Activated CD4-positive, alpha-beta T cell treated with anti-CD3 and anti-CD28 coated beads, Interleukin-2, amount 50 U/mL, for 16 hours (primary cell): ENCODE results near the gene COX5A.
A peak's percentile ranks its signal among the peaks of the same experiment; 100 is the strongest.
"Not testable (repeated sequence)": the region's sequence is repeated elsewhere in the genome, so short reads cannot be mapped to it uniquely, and the experiment has no call there.

ENCODE experiments used
- DNase-seq: peaks from one replicate; pipeline ENCODE4 v3.0.0-alpha.2; 2020

Gene COX5A

DNA sequence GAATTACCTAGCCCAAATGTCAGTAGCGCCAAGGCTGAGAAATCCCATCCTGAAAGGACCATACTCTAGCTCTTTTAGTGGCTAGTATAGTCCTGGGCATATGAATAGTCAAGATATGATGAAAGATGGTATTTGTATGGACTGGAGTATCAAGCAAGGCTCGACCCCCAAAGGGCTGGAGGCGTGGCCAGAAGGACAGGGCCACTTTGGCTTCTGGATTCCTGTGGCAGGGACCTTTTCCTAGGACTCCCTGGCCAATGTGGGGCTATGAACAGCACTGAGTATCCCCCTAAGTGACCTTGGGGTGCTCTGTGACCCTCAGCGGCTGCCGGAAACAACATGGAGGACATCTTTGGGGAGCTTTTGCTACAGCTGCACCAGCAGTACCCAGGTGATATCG lies 42.0 kb downstream of the COX5A start:
- no peak for DNase-seq

DNA sequence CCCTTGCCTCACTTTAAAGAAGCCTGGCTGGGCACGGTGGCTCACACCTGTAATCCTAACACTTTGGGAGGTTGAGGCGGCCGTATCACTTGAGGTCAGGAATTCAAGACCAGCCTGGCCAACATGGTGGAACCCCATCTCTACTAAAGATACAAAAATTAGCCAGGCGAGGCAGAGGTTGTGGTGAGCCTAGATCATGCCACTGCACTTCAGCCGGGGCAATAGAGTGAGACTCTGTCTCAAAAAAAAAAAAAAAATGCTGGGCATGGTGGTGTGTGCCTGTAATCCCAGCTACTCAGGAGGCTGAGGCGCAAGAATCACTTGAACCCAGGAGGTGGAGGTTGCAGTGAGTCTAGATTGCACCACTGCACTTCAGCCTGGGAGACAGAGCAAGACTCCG lies 43.5 kb downstream of the COX5A start:
- DNase-seq: not testable (repeated sequence)

GRCh38 chr15:74893627-74894026 lies 44.2 kb downstream of the COX5A start:
- DNase-seq: peak; percentile 64

DNA sequence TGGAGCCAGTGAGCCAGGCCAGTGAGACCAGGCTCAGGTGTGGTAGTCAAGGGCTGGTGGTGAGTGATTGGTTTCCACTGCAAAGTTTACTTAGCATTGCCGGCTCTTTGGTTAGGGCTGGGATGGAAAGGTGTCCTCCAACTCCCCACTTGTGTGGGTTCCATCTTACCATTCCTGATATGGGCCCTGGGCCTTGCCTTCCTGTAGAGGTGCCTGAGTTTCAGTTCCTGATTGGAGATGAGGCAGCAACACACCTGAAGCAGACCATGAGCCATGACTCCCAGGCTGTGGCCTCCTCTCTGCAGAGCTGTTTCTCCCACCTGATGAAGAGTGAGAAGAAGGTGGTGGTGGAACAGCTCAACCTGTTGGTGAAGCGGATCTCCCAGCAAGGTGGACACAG lies 44.9 kb downstream of the COX5A start:
- no peak for DNase-seq

DNA sequence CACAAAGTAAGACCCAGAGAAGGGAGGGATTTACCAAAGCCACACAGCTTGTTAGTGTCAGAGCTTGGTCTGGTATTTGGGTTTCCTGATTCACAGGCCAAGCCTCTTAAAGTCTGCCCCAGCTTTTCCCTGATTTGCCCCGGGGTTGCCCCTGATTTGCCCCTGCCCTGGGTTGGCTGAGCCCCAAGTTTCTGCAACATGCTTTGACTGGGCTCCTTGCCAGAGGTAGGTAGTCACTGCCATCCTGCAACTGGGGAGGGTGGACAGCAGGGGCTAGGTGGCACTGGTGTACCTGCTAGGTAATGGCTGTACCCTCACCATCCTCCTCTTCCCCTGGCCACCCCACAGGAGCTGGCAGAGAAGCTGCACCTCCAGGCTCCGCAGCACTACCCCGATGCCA lies 45.6 kb downstream of the COX5A start:
- no peak for DNase-seq

GRCh38 chr15:74891469-74891868 lies 46.4 kb downstream of the COX5A start:
- DNase-seq: no peak

- no peak for DNase-seq
Measured at GRCh38 chr15:74890665-74890960, 47.3 kb downstream of the COX5A start.

DNA sequence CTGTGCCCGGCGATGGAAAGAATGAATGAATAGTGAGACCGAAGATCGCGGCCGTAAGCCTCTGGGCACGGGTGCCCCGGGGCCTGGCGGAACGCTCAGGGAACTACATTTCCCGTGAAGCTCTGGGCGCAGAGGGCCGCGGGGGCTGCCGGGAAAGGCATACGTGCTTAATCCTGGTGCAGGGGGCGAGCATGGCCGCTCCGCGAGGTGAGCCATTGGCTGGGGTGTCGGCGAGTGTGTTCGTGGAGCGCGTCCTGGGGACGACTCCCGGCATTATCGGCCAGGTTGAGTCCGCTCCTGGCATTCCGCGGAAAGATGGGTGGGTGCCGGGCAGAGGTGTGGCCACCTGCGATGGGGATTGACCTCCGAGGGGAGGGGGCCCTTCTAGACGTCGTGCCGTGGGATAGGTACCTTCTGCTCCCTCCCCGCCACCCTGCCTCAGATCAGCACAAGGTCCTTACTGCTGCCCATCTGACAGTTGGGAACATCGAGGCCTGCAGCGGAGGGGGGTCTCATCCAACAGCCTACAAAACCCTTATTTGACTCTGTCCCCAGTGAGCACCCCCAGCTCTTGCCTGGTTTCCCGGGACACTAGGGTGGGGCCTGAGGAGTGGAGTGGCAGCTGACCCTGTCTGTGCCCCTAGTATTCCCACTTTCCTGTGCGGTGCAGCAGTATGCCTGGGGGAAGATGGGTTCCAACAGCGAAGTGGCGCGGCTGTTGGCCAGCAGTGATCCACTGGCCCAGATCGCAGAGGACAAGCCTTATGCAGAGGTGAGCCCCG lies 47.8 kb downstream of the COX5A start, which contains the start of gene MPI:
Gene MPI, plus strand, starts transcription at position 160 of the 782 bp plus-strand sequence. Its CDS starts 32 bp downstream, at position 192.
- peak; percentile 93 for DNase-seq

DNA sequence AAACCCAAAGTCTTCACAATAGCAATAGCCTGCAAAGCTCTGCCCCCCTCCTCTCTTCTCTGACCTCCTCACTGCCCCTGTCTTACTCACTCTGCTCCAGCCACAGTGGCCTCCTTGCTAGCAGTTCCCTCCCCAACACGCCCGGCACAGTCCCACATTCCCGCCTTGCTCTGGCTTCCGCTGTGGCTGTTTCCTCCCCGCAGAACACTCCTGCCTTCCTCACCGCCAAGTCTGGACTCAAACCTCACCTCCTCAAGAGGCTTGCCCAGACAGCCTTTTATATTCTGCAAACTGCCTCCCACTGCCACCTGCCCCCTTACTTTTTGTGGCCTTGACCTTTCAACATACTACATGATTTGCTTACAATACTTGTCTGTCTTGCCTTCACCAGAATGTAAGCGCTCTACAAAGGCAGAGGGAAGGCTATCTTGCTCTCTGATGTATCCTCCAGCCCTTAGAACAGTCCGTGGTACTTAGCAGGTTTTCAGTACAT lies 48.4 kb downstream of the COX5A start:
- no peak for DNase-seq

GRCh38 chr15:74888716-74889115 lies 49.2 kb downstream of the COX5A start:
- DNase-seq: no peak

- DNase-seq: not testable (repeated sequence)
Measured at GRCh38 chr15:74887537-74888193, 50.2 kb downstream of the COX5A start.

DNA sequence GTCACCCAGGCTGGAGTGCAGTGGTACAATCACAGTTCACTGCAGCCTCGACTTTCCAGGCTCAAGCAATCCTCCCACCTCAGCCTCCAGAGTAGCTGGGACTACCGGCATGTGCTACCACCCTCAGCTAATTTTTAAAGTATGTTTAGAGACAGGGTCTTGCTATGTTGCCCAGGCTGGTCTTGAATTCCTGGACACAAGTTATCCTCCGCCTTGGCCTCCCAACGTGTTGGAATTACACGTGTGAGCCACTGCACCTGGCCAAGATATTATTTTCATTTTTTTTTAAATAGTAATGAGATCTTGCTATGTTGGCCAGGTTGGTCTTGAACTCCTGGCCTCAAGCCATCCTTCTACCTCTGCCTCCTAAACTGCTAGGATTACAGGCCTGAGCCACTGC lies 52.4 kb downstream of the COX5A start:
- no peak for DNase-seq

DNA sequence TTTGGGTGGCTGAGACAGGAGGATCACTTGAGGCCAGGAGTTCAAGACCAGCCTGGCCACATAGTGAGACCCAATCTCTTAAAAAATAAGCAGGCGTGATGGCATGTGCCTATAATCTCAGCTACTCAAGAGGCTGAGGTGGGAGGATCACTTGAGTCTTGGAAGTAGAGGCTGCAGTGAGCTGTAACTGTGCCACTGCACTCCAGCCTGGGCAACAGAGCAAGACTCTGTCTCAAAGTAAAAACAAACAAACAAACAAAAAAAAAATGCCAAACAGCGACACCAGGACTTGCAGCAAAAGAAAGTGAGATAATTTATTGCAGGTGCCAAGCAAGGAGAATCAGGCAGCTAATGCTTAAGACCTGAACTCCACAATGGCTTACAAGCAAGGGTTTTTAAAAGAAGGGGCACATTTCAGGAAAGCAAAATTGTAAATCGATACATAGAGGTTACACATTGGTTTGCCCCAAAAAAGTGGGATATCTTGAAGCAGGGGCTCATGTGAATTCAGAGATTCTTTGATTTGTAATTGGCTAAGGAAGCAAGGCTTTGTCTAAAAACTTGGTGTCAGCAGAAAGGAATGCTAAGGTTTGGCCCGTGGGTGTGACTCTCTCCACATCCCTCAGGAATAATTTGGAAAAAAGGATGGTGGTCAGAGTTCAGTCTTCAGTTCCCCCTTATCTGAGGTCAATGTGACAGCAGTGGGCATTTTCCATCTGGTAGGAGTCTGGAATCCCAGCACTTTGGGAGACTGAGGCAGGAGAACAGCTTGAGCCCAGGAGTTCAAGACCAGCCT lies 53.2 kb downstream of the COX5A start:
- DNase-seq: no peak

DNA sequence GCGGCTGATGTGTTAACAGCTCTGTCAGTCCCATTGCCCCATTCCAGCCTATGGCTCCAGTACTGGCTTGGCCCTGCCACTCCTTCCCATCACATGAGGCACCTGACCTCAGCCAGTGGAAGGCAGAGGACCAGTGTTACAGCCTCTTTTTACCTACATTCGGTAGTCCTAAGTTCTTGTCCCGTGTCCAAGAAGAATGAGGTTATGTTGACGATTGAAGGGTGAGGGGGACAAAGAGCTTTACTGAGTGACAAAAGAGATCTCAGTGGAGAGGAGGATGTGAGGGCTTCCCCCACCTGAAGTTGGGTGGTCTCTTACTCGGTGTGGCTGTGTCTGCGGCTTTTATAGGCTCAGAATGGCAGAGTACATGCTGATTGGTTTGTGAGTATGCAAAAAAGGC lies 55.3 kb downstream of the COX5A start:
- no peak for DNase-seq

- no peak for DNase-seq
Measured at GRCh38 chr15:74878273-74878672, 59.6 kb downstream of the COX5A start.

DNA sequence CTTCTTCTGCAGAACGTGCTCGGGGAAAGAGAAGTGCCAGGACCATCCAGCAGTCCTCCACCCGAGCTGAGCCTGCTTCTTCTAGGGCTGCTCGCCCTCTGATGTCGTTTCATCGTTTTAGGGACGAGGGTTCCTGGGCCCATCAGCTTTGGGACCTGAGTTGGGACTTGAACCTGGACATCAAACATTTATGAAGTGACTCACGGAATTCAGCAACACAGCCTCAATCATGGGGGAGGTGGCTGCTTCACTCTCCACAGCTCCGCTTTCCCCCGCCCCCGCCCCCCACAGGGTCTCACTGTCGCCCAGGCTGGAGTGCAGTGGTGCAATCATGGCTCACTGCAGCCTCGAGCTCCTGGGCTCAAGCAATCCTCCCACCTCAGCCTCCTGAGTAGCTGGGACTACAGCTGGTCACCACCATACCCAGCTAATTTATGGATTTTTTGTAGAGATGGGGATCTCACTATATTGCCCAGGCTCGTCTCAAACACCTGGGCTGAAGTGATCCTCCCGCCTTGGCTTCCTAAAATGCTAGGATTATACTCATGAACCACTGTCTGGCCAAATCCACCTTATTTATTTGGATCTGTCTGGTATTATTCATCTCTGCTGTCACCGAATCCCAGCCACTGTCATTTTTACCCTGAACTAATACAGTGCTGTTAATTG lies 64.0 kb downstream of the COX5A start:
- no peak for DNase-seq

- DNase-seq: peak; percentile 94
Measured at GRCh38 chr15:74873036-74873755, 64.7 kb downstream of the COX5A start, which contains the start of gene SCAMP2. Gene SCAMP2, minus strand, starts transcription at chr15:74873365. Its CDS starts 110 bp downstream, at chr15:74873255.

DNA sequence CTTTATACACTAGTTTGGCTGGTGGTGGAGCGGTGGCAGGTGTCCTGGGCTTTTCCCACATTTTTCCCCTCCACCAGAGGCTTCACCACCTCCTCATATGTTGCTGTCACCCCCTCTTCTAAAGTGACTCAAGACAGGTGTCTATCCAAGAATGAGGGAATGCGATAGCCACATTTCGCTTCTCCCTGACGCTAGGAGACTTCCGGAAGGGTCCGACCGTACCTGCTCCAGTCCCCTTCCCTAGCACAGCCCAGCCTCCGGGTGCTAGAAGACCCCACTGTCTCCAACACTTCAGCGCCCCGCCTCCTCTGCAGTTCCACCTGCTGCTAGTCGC lies 65.2 kb downstream of the COX5A start:
- DNase-seq: no peak

DNA sequence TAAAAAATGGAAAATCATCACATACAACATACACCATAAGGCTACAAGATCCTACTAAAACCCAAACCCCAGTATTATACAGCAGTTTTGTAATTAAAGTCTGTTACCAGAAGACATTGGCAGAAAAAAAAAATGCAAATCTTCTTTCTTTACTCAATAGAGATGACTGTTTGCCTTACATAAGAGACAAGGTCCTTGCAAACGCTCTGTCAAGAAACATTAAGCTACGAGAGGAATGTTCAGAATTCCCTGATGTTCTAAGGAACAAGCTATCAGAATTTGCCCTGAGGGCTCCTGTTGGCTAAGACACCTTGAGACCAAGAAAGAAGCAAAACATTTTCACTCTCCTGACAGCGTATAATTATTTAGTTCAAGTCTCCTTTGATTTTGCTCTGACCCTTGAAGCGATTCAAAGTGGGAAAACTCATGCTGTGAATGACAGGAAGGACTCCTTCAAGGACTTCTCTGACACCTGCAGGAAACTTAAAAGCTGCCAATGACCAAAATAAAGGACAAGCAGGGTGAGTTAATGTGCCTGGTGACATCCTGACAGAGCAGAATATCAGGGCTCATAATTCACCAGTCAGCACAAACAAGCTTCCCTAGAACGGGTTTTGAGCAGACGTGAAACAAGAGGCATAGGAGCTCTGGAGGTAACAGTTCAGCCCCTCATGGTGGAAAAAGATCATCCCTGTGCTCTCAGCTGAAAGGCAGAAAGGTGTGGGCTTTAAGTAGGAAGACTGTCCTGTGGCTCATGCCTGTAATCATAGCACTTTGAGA lies 67.2 kb downstream of the COX5A start:
- no peak for DNase-seq
